GM18858 (cell line): ENCODE measurements around the gene TDP1.
"Not testable (repeated sequence)": the region's sequence is repeated elsewhere in the genome, so short reads cannot be mapped to it uniquely, and the experiment has no call there.

Source experiments
- ATAC-seq: cut with Tn5 transposase; IDR thresholded peaks from one replicate; pipeline ENCODE4 v1.9.1; 2021; ENCODE audit not compliant: unreplicated experiment

TDP1 gene

GRCh38 chr14:90042496-90043252, 86.9 kb downstream of the TDP1 start:
- ATAC-seq, result no peak

- ATAC-seq, result no peak
Measured at GRCh38 chr14:90045616-90046015, 89.9 kb downstream of the TDP1 start.

- ATAC-seq, result no peak
Measured at GRCh38 chr14:90049390-90049789, 93.7 kb downstream of the TDP1 start.

GRCh38 chr14:90050271-90050670, 94.5 kb downstream of the TDP1 start:
- no peak for ATAC-seq

GRCh38 chr14:90053044-90053443, 97.3 kb downstream of the TDP1 start:
- no peak for ATAC-seq

- no peak for ATAC-seq
Measured at GRCh38 chr14:90054803-90055202, 99.1 kb downstream of the TDP1 start.

- ATAC-seq, result no peak
Measured at GRCh38 chr14:90056826-90057225, 101.1 kb downstream of the TDP1 start.

- ATAC-seq, result no peak
Measured at GRCh38 chr14:90058876-90059458, 103.2 kb downstream of the TDP1 start.

- no peak for ATAC-seq
Measured at GRCh38 chr14:90060312-90060964, 104.7 kb downstream of the TDP1 start.

GRCh38 chr14:90060965-90061684, 105.4 kb downstream of the TDP1 start:
- no peak for ATAC-seq

- no peak for ATAC-seq
Measured at GRCh38 chr14:90061685-90062126, 106.0 kb downstream of the TDP1 start, which contains the start of gene KCNK13. Gene KCNK13 (plus strand): TSS chr14:90061994. CDS start chr14:90062206, 212 bp downstream.

- ATAC-seq, result no peak
Measured at GRCh38 chr14:90062127-90062794, 106.5 kb downstream of the TDP1 start.

GRCh38 chr14:90062822-90063539, 107.3 kb downstream of the TDP1 start:
- ATAC-seq, result no peak

- no peak for ATAC-seq
Measured at GRCh38 chr14:90072350-90072749, 116.6 kb downstream of the TDP1 start.

GRCh38 chr14:90079576-90079975, 123.8 kb downstream of the TDP1 start:
- no peak for ATAC-seq

- ATAC-seq, result no peak
Measured at GRCh38 chr14:90087433-90087832, 131.7 kb downstream of the TDP1 start.

- no peak for ATAC-seq
Measured at GRCh38 chr14:90088176-90088575, 132.4 kb downstream of the TDP1 start.

GRCh38 chr14:90089486-90089885, 133.8 kb downstream of the TDP1 start:
- not testable (repeated sequence) for ATAC-seq

- ATAC-seq, result no peak
Measured at GRCh38 chr14:90091393-90091792, 135.7 kb downstream of the TDP1 start.

- no peak for ATAC-seq
Measured at GRCh38 chr14:90093942-90094595, 138.3 kb downstream of the TDP1 start.
